Putamen (tissue), 1 donor: Measurements from ENCODE around the gene THNSL1.
"Not testable (repeated sequence)": the region's sequence is repeated elsewhere in the genome, so short reads cannot be mapped to it uniquely, and the experiment has no call there.

Source experiments
- DNase-seq: peaks from one replicate; pipeline ENCODE4 v3.0.0-alpha.2; 2016; ENCODE audit warnings: low spot score

Gene THNSL1

GRCh38 chr10:24995072-24995471 lies 21.3 kb upstream of the THNSL1 start:
- DNase-seq, result no peak

- DNase-seq, result no peak
Observed at GRCh38 chr10:24998044-24998443, 18.4 kb upstream of the THNSL1 start.

GRCh38 chr10:25011591-25011990 lies 4.8 kb upstream of the THNSL1 start:
- not testable (repeated sequence) for DNase-seq

- no peak for DNase-seq
Observed at GRCh38 chr10:25014579-25014978, 1.8 kb upstream of the THNSL1 start.

GRCh38 chr10:25015828-25016375 lies 510 bp upstream of the THNSL1 start, which contains the start of gene ENKUR:
ENKUR (minus strand) TSS chr10:25016158; CDS start chr10:25015936, 222 bp downstream.
- peak; percentile 94 for DNase-seq

- DNase-seq, result no peak
Observed at GRCh38 chr10:25017154-25017590, 760 bp downstream of the THNSL1 start.

GRCh38 chr10:25017661-25018060 lies 1.2 kb downstream of the THNSL1 start:
- no peak for DNase-seq

- no peak for DNase-seq
Observed at GRCh38 chr10:25018703-25019102, 2.3 kb downstream of the THNSL1 start.

- no peak for DNase-seq
Observed at GRCh38 chr10:25023278-25023677, 6.9 kb downstream of the THNSL1 start.

GRCh38 chr10:25024528-25024927 lies 8.1 kb downstream of the THNSL1 start:
- no peak for DNase-seq

GRCh38 chr10:25026463-25026862 lies 10.1 kb downstream of the THNSL1 start:
- DNase-seq, result no peak

- DNase-seq, result no peak
Observed at GRCh38 chr10:25028711-25029110, 12.3 kb downstream of the THNSL1 start.

- no peak for DNase-seq
Observed at GRCh38 chr10:25029519-25029918, 13.1 kb downstream of the THNSL1 start.

- DNase-seq, result no peak
Observed at GRCh38 chr10:25036381-25036780, 20.0 kb downstream of the THNSL1 start.

- DNase-seq, result no peak
Observed at GRCh38 chr10:25038325-25038724, 21.9 kb downstream of the THNSL1 start.

GRCh38 chr10:25039531-25039930 lies 23.1 kb downstream of the THNSL1 start:
- no peak for DNase-seq

- no peak for DNase-seq
Observed at GRCh38 chr10:25046641-25047040, 30.2 kb downstream of the THNSL1 start.

GRCh38 chr10:25047088-25047487 lies 30.7 kb downstream of the THNSL1 start:
- DNase-seq, result peak; percentile 26

- no peak for DNase-seq
Observed at GRCh38 chr10:25047591-25048301, 31.3 kb downstream of the THNSL1 start.

GRCh38 chr10:25048450-25048849 lies 32.0 kb downstream of the THNSL1 start:
- DNase-seq, result no peak

GRCh38 chr10:25049966-25050365 lies 33.6 kb downstream of the THNSL1 start:
- DNase-seq, result no peak

- DNase-seq, result no peak
Observed at GRCh38 chr10:25050402-25050801, 34.0 kb downstream of the THNSL1 start.

- DNase-seq, result no peak
Observed at GRCh38 chr10:25052012-25052411, 35.6 kb downstream of the THNSL1 start.

- DNase-seq, result no peak
Observed at GRCh38 chr10:25056726-25057125, 40.3 kb downstream of the THNSL1 start.
